Measurements from ENCODE around the gene MAST3.

DNA sequence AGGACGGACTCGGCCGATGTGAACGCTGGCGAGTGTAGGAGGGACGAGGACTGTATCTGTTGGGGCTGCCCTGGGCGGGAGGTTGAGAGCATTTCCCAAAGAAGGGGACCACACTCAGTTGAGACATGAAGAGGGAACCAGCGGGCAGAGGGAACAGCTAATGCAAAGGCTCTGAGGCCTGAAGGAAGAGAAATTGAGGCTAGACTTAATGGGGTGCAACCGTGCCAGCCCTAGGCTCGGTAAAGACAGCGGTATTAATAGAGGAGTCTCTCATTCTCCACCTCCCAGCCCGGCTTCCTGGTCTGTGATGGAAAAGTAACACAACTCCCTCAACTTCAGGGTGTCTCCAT lies 96.6 kb downstream of the MAST3 start:
- TF ChIP-seq CTCF (IDR thresholded peaks at IDR 0.05; ENCODE audit: low read depth, low read length) (no peak), POLR2A (IDR thresholded peaks at IDR 0.05; ENCODE audit: extremely low read depth, insufficient read length) (no peak), MYC (IDR thresholded peaks at IDR 0.05; ENCODE audit: low read depth, low read length) (no peak)
- TF ChIP-seq, protein P1, sequence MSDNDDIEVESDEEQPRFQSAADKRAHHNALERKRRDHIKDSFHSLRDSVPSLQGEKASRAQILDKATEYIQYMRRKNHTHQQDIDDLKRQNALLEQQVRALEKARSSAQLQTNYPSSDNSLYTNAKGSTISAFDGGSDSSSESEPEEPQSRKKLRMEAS (IDR thresholded peaks at IDR 0.05; ENCODE audit: low read depth, low read length) = no peak

Measured in NB4 (cell line).